Measurements from ENCODE around the gene ZFTA.
"Not testable (repeated sequence)": the region's sequence is repeated elsewhere in the genome, so short reads cannot be mapped to it uniquely, and the experiment has no call there.

Gene ZFTA

DNA sequence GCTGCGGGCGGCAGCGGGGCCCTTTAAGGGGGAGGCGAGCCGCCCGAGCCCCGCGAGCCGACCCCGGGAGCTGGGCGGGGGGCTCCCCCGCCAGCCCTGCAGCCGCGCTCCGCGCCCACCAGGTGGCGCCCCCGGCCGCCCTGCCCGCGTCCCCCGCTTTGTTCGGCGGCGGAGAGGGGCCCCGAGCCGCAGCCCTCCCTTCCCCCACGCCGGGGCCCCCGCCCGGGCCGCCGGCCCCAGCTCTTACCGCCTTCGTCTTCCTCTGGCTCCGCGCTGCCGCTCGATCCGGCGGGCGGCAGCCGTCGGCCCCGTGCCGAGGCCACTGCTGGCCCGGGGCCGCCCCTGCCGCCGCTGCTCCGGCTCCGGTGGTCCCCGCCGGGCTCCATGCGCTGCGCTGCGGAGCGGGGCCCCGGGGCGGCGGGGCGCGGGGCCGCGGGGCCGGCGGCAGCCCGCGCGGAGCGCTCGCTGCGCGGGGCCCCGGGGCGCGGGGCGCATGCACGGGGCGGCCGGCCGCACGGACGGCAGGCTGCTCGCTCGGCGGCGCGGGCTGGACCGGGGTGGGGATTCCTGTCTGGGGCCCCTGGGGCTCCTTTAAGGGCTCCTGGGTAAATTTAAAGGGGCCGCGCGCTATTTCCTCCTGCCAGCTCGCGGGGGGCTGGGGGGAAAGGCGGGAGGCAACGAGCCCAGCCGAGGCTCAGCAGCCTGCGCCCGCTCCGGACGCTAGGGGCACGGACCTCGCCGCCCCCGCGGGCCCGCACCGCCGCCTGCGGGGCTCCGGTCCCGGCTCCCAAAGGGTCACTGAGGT, at the start of gene ZFTA:
ZFTA (minus strand) TSS at position 539 of the 805 bp plus-strand sequence; CDS start at position 386, 153 bp downstream.
- DNase-seq, result no peak

DNA sequence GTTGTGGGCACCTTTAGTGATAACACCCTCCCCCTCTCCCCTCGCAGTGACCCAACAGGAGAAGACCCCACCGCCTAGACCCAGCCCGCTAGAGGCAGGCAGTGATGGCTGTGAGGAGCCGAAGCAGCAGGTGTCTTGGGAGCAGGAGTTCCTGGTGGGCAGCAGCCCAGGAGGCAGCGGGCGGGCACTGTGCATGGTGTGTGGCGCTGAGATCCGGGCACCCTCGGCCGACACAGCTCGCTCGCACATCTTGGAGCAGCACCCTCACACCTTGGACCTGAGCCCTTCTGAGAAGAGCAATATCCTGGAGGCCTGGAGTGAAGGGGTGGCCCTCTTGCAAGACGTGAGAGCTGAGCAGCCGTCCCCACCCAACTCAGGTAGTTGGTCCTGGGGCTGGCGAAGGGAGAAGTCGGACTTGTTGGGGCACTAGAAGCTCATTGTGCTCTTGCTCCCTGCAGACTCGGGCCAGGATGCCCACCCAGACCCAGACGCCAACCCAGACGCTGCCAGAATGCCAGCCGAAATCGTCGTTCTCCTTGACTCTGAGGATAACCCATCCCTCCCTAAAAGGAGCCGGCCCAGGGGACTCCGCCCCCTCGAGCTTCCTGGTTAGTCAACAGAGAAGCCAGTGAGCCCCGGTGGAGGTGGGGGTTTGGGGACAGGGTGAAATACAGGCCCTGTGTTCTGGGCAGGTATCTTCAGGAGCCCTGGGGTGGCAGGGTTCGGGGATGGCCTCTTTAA, 49.4 kb upstream of the ZFTA start:
- DNase-seq, result no peak

DNA sequence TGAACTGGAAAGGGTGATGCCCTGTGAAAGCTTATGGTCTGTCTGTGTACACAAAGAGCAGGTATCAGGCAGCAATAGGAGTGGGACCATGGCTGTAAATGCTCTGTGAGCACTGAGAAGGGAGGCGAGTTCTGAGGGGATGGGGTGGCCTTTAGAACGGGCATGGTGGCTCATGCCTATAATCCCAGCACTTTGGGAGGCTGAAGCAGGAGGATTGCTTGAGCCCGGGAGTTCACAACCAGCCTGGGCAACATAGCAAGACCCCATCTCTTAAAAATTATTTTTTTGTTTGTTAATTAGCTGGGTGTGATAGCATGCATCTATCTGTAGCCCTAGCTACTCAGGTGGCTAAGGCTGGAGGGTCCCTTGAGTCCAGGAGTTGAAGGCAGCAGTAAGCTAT, 48.2 kb upstream of the ZFTA start:
- no peak for DNase-seq

DNA sequence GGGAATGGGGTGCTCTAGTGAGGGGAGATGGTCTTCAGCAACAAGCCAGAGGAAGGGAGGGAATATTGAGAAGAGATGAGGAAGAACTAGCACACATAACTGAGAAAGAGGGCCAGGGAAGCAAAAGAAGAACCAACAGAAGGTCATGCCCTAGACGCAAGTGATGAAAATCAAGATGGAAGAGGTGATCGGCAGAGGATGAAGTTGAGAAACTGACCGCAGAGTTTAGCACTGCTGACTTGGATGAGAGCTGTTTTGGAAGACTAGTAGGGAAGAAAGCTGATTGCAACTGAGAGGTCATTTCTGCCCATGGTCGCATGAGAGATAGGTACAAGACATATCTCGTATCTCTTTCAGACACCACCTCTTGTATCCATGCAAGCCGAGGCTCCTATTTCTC, 47.6 kb upstream of the ZFTA start:
- no peak for DNase-seq

DNA sequence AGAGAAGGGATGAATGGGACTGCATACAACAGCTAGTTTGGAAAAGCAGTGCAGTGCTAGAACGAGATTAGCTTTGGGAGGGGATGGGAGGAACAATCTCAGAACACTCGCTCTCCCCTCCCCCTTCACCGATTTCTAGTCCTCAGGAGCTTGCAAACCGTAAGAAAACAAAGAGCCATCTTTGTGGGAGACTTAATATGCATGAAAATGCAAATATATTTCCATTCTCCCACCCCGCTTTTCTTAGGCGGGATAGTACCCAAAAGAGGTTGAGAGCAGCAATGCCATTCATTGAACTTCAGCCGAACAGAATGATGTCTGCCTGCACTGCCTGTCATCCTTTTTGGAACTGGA, 45.8 kb upstream of the ZFTA start:
- DNase-seq, result no peak

DNA sequence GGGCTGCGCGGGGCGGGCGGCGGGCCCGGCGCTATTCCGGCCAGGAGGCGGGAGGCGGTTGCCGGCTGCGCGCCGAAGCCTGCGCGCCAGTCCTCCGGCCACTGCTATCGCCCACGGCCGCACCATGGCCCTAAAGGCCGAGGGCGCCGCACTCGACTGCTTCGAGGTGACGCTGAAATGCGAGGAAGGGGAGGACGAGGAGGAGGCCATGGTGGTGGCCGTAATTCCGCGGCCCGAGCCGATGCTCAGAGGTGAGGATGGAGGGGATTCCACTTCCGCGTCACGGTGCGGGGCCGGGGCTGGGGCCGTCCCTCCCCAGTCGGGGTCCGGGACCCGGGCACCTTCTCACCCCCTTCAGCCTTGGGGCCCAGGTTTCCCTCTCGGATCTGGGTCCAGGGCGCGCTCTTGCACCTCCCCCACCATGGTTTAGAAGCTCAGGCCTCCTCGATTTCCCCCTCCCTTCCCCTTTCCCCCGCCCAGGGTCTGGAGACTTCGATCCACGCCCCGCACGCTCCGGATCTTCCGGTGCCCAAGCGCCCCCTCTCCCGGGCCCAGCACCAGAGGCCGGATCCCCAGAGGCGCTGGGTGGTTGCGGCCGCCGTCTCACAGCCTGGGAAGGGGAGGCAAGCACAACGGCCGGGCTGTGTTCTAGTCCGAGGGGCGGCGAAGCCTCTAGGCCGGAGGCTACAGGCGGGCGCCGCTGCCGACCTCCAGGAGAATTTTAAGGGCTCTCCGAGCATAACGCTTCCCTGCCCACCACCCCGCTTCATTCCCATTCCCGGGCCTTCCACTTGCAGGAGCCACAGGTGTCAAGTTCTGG, 45.2 kb upstream of the ZFTA start:
- no peak for DNase-seq

DNA sequence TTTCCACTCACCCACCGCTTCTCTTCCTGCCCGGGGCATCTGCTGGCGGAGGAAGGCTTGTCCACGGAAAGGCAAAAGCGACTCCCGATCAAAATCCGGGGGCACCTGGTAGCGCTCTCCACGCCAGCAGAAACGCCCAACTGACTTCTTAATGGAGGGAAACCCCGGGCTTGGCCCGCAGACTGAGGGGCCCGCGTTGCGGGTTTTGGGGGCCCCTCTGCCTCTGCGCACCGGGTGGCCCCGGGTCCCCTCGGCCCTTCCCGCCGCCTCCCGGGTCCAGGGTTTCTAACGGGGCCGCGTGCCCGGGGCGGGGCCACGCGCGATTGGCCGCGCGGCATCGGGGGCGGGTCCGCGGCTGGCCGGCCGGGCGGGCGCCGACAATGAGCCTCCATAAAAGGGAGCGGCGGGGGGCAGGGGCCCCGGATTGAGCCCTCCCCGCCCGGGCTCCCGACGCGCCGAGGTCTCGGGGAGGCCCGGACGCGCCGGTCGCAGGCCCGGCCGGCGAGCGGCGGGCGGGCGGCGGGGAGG, 44.5 kb upstream of the ZFTA start, which contains the start of gene SPINDOC:
SPINDOC (plus strand) TSS at position 422 of the 528 bp plus-strand sequence. CDS start 231 bp downstream, outside the sequence.
- peak; percentile 7 for DNase-seq

DNA sequence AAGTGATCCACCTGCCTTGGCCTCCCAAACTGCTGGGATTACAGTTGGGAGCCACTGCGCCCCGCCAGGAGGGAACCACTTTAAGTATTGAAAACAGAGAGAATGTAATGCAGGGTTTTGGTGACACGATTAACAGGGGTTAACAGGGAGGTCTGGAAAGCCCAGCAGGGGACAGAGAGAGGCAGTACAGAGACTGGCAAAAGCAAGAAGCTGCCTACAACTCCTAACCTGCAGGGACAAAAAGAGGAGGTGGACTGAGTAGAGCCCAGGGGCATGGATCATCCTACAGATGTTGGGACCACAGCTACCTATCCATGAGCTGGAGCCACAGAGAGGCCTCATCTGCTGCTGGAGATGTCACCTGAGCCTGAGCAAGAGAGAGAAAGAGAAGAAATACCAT, 42.9 kb upstream of the ZFTA start:
- no peak for DNase-seq

DNA sequence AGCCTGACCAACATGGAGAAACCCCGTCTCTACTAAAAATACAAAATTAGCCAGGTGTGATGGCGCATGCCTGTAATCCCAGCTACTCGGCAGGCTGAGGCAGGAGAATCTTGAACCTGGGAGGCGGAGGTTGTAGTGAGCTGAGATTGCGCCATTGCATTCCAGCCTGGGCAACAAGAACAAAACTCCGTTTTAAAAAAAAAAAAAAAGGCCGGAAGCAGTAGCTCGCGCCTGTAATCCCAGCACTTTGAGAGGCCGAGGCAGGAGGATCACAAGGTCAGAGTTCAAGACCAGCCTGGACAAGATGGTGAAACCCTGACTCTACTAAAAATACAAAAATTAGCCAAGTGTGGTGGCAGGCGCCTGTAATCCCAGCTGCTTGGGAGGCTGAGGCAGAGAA, 41.8 kb upstream of the ZFTA start:
- not testable (repeated sequence) for DNase-seq

DNA sequence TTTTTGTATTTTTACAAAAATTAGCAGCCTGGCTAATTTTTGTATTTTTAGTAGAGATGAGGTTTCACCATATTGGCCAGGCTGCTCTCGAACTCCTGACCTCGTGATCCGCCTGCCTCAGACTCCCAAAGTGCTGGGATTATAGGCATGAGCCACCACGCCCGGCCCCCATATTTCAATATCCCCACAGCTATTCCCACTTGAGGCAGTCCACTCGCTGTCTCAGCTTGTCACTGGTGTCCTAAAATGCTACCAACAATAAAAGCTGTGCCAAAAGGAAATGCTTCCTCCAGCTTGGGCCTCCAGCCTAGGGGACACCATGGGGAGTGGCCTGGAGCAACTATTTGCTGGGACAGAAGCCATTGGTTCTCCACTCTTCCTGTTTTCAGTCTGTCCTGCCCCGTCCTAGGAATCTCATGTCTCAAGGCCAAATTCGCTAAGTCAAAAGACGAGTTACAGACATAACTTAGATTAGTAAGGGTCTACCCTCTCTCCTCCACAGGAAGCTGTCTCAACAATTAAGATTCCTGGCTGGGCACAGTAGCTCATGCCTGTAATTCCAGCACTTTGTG, 37.4 kb upstream of the ZFTA start:
- DNase-seq, result no peak

DNA sequence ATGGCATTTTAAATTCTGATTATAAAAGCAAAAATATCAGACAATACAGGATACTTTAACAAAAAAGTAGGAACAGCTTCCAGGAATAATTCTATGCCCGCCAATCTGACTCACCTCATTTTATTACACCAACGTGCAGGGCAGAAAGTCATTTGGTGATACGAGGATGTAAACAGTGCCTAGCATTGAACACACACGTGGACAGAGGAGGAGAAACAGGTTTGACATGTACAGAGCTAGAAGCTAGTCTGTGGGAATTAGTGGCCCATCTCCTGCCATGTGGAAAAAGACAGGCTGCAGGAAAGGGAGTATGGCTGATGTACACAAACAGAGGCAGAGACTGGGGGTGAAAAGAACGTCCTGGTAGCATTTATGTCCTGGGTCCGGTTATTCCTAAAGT, 35.7 kb upstream of the ZFTA start:
- DNase-seq, result no peak

DNA sequence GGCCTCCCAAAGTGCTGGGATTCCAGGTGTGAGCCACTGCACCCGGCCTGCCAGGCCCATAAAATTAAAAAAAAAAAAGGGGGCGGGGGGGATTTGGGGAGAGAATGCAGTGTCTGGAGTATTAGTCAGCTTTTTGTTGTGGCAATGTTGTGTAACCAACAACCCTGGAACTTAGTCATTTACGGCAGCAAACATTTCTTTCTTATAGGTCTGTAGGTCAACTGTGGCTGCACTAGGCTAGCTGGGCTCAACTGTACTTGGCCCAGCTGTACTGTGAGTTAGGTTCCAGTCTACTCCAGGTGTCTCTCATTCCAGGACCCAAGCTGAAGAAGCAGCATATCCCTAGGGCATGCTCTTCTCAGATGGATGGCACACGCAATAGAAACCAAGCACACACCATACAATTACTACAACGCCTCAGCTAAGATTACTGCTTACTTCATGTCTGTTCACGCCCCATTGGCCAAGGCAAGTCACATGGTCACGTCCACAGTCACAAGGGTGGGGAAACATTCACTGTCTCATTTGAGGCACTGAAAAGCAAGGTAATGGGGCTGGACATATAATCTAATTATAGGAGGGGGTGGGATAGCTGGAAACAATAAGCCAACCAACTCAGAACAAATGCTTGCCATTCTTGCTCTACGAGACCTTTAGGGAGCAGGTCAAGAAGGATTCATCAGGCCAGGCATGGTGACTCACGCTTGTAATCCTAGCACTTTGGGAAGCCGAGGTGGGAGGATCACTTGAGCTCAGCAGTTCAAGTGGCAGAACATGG, 34.3 kb upstream of the ZFTA start:
- DNase-seq, result peak; percentile 20

DNA sequence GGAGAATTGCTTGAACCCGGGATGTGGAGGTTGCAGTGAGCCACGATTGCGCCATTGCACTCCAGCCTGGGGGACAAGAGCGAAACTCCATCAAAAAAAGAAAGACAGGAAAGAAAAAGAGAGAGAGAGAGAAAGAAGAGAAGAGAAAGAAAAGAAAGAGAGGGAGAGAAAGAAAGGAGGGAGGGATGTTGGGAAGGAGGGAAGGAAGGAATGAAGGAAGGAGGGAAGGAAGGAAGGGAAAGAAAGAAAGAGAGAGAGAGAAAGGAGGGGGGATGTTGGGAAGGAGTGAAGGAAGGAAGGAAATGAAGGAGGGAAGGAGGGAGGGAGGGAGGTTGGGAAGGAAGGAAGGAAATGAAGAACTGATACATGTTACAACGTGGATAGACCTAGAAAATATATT, 32.3 kb upstream of the ZFTA start:
- no peak for DNase-seq

DNA sequence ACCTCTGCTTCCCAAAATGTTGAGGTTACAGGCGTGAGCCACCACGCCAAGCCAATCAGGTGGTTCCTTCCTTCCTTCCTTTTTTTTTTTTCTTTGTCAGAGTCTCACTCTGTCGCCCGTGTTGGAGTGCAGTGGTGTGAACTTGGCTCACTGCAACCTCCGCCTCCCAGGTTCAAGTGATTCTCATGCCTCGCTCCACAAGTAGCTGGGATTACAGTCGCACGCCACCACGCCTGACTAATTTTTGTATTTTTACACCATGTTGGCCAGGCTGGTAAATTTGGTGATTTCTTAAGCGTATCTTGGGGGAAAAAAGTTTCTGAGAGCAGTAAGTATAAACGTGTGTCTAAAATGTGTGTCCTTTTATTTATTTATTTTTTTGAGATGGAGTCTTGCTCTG, 26.5 kb upstream of the ZFTA start:
- DNase-seq, result no peak

DNA sequence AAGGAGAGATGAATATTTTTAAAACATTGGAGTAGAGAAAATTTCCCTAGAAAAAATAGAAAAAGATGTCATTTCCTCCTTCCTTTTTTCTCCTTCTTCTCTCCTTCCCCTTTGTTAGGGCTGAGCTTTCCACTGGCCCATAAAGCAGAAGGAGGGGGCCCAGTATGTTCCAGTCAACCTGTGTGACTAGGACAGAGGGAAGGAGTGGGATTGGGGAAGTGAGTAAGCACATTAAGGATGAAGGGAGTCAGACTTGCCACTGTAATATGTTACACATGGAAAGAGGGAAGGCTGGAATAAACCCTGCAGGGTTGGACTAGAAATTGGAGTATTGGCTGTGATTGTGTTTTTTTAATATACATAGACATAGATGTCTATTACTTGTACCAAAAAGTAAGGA, 24.6 kb upstream of the ZFTA start:
- no peak for DNase-seq

DNA sequence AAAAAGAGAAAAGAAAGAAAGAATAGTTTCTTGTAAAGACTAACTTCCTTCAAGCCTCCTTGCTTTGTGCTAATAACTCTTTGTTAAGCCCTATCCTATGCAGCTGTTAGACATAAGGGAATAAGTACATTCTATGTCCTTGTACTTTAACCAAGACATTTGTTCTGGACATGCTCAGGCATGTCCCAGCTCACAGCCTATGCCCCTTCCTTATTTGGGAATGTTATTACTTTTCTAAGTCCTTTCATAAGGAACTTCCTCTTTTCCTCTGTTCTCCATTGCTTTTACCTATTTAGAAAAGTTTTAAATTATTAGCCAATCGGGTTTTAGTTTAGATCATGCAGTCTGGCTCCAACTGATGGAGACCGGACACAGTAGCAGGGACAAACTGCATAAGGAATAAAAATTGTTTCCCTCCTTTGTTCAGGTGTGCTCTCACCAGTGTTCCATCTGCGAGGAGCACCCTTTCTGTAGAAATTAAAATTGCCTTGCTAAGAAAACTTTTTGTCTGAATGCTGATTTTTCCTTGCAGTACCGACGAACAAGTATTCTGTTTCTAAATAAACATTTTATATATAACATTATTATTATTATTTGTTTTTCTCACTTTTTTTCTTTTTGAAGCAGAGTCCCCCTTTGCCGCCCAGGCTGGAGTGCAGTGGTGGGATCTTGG, 23.1 kb upstream of the ZFTA start:
- no peak for DNase-seq

DNA sequence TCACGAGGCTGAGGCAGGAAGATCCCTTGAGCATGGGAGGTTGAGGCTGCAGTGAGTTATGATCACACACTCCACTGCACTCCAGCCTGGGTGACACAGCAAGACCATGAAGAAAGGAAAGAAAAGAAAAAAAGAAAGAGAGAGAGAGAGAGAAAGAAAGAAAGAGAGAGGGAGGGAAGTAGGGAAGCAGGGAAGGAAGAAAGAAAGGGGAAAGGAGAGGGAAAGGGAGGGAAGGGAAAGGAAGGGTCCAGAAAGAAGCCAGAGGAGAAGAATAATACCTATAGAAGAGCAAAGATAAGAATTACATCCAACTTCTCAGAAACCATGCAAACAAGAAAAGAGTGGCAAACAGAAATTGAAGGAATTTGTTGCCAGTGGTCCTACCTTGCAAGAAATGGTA, 17.2 kb upstream of the ZFTA start:
- no peak for DNase-seq

DNA sequence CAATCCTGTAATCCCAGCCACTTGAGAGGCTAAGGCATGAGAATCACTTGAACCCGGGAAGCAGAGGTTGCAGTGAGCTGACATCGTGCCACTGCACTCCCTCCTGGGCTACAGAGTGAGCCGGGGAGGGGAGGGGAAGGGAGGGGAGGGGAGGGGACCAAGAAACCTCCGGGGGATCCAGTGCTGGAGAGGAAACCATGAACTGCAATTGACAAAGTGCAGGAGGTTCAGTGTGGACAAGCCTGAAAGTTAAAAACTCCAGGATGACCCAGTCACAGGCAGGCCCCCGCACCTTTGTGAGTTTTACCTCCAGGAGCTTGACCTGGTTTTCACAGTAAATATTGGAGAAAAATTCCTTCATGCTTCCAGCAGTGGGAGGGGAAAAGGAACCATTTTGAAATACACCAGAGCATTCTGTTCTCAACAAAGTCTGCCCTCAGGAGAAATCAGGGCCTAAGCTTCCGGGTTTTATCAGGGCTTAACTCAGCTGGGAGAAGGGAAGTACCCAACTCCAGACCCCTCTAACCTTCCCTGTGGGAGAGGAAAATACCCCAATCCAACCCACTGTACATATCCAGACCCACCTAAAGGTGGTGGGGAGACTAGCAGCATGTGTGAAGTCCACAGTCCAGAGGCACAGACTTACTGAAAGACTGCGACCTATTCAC, 15.5 kb upstream of the ZFTA start:
- DNase-seq, result no peak

DNA sequence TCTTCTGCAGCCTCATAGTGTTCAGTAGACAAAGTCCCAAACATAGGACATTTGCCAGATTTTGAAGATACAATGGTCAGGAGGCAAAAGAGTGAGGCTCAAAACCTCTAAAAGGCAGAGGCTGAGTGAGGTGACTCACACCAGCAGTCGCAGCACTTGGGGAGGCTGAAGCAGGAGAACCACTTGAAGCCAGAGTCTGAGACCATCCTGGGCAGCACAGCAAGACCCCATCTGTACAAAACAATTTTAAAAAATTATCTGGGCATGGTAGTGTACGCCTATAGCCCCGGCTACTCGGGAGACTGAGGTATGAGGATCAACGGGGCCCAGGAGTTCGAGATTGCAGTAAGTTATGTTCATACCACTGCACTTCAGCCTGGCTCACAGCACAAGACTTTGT, 14.2 kb upstream of the ZFTA start:
- no peak for DNase-seq

DNA sequence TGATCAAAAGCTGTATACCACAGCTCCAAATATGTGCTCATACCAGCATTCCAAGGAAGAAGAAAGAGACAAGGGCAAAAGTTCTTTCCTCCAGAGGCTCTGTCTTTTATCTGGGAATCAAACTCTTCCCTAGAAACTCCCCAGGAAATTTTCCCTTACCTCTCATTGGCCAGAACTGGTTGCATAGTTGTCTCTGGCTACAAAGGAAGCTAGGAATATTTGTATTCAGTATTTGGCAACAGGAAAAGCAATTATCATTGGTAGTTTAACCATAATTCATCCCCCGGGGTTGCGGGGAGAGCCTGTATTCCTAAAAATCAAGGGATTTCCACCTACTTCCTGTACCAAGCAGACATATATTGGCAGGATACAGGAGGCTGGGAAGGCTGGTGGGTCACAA, 10.5 kb upstream of the ZFTA start:
- no peak for DNase-seq

DNA sequence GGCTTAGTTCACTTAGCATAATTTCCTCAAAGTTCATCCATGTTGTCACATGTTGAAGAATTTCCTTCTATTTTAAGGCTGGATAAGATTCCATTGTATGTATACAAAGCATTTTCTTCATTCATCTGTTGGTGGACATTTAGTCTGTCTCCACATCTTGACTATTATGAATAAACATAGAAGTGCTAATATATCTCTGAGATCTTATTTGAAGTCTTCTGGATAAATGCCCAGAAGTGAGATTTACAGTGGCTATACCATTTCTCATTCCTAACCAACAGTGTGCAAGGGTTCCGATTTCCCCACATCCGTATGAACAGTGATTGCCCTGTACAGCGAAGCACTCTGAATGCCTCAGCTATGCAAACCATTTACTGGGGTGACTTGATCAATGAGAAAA, 6.6 kb upstream of the ZFTA start:
- no peak for DNase-seq

All from NCI-H187 treated with DMSO at 0.1 percent for 48 hours (cell line).